Glomerular visceral epithelial cell (primary cell): ENCODE data around the gene CHRNA7.

Experiments used
- DNase-seq: peaks from one replicate; pipeline ENCODE4 v3.0.0-alpha.2; 2016; ENCODE audit errors: extremely low spot score

Gene CHRNA7

DNA sequence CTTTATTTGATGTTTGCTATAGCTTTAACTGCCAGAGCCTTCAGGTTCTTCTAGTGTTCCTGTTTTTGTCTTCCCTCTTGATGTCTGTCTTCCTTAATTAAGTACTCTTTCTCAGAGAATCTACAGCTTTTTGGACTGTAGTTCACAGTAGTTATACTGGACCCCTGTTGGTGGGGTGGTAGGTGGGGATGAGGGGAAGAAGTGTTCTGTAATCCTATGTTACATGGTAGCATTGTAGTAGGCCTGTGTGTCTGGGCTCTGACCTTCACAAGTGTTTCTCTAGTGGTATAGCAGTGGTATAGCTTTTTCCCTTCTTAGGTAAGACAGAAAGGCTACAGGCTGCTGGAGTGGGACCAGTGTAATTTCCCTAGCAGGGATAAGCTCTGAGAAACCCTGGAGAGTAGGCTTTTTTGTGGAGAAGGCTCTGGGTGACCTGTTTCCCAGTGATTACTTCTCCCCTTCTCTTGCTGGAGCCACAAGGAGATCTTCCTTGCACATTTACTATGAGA lies 59.6 kb downstream of the CHRNA7 start:
- DNase-seq, result no peak

- DNase-seq, result no peak
These were observed 61.4 kb downstream of the CHRNA7 start for GRCh38 chr15:32091505-32092380.

DNA sequence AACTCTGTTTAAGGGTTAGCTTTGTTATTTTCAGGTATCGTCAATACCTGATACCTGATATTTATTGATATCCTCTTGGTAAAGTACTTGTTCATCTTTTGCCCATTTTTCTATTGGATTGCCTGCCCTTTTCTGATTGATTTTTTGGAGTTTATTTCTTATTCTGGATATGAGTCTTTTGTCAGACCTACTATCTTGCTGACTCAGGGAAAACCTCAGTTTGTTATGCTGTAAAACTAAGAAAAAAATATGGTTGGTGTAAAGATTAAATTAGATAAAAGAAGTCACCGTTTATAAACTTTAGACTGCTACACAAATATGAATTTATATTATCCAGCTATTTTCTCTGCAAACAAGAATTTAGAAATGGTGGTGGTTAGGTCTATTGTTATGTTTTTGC lies 65.9 kb downstream of the CHRNA7 start:
- no peak for DNase-seq

DNA sequence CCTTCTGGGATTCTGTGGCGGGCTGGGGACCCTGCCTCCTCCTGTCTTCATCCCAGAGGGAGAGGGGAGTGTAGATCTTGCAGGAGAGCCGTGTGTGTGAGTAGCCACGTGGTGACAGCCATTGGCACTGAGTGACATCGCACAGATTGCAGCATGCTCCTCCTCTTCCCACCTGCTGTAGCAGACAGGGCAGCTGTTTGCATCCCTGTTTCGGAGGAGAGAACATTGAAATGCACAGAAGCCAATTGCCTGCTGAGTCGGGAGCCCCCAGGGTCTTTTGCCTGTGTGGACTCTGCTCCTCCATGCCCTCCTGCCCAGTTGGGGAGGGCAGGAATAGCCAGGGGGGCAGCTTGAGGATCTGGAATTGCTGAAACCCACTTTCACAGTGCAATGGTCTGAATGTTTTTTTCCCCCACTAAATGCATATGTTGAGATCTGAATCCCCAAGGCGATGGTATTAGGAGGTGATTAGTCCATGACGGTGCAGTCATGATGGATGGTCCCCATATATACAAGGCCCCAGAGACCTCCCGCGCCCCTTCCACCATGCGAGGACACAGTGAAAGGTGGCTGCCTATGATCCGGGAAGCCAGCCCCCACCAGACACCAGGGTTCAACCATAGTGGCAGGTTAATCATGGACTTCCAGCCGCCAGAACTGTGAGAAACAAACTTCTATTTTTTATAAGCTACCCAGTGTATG lies 66.8 kb downstream of the CHRNA7 start:
- DNase-seq, result no peak

- no peak for DNase-seq
These were observed 67.7 kb downstream of the CHRNA7 start for GRCh38 chr15:32098033-32098432.

GRCh38 chr15:32099097-32099785 lies 68.9 kb downstream of the CHRNA7 start:
- DNase-seq, result no peak

- DNase-seq, result no peak
These were observed 69.8 kb downstream of the CHRNA7 start for GRCh38 chr15:32099956-32100684.

GRCh38 chr15:32104061-32104995 lies 74.0 kb downstream of the CHRNA7 start:
- no peak for DNase-seq

- no peak for DNase-seq
These were observed 75.2 kb downstream of the CHRNA7 start for GRCh38 chr15:32105258-32106241.

GRCh38 chr15:32106401-32107381 lies 76.4 kb downstream of the CHRNA7 start:
- no peak for DNase-seq

DNA sequence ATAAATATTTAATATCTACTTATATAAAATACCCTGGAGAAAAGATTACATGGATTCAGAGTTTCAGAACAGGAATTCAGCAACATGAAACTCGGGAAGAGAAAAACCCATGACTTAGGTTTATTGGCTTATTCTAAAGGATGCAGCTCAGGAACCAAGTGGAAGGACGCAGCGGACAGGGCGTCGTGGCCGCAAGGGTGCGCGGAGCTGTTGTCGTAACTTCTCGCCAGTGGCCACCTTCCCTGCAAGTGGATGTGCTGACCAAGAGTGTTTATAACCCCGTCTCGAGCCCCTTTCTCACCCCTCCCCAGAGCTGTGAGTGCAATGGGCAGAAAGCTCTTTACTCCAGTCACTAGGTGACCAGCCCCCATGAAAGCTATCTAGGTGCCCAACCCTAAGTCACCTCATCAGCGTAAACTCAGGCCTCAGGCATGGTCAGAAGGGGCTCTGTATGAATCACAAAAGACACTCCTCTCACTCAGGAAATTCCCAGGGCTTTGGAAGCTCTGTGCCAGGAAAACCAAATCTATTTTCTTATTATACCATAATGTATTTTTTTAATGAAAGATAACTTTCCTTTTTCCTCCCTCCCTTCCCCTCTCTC lies 77.3 kb downstream of the CHRNA7 start:
- no peak for DNase-seq

GRCh38 chr15:32108661-32109060 lies 78.3 kb downstream of the CHRNA7 start:
- DNase-seq, result no peak

GRCh38 chr15:32112101-32112500 lies 81.8 kb downstream of the CHRNA7 start:
- DNase-seq, result no peak

GRCh38 chr15:32113224-32113623 lies 82.9 kb downstream of the CHRNA7 start:
- no peak for DNase-seq

DNA sequence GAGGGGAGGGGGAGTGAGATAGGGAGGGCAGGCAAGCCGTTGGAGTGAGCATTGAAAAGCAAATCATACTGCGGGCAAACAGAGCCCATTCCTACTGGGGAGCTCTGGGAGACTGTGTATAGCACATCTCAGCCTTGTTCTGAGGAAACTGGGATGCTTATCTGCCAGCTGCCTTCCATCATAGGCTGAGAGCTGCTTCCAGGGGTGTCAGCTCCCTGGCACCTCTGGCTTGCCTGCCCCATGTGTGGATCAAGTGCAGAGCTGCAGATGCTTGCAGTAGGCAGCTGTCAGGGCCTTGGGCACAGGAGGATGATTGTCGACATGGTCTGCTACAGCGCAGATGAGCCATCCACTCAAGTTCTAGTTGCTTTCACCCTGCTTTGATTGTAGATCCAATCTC lies 86.8 kb downstream of the CHRNA7 start:
- no peak for DNase-seq

GRCh38 chr15:32119286-32119685 lies 89.0 kb downstream of the CHRNA7 start:
- no peak for DNase-seq

- DNase-seq, result no peak
These were observed 89.5 kb downstream of the CHRNA7 start for GRCh38 chr15:32119694-32120330.
